GM18873 (cell line): Measurements from ENCODE around the gene FAIM2.

Experiments
- ATAC-seq: cut with Tn5 transposase; IDR thresholded peaks from one replicate; pipeline ENCODE4 v1.9.1; 2021; ENCODE audit warnings: mild to moderate bottlenecking, moderate library complexity, moderate number of reproducible peaks; ENCODE audit not compliant: unreplicated experiment, low FRiP score

Gene FAIM2

GRCh38 chr12:49921299-49921698, 17.6 kb upstream of the FAIM2 start:
- no peak for ATAC-seq

GRCh38 chr12:49920915-49921286, 17.2 kb upstream of the FAIM2 start:
- no peak for ATAC-seq

- no peak for ATAC-seq
Measured at GRCh38 chr12:49920241-49920914, 16.7 kb upstream of the FAIM2 start.

GRCh38 chr12:49917788-49918173, 14.1 kb upstream of the FAIM2 start:
- ATAC-seq = no peak

GRCh38 chr12:49917166-49917787, 13.6 kb upstream of the FAIM2 start:
- ATAC-seq = no peak

- ATAC-seq = no peak
Measured at GRCh38 chr12:49916129-49916919, 12.6 kb upstream of the FAIM2 start.

GRCh38 chr12:49912345-49913255, 8.9 kb upstream of the FAIM2 start:
- ATAC-seq = no peak

- ATAC-seq = no peak
Measured at GRCh38 chr12:49911213-49911605, 7.5 kb upstream of the FAIM2 start.

GRCh38 chr12:49910331-49911212, 6.9 kb upstream of the FAIM2 start:
- no peak for ATAC-seq

- ATAC-seq = no peak
Measured at GRCh38 chr12:49909826-49910225, 6.1 kb upstream of the FAIM2 start.

GRCh38 chr12:49909356-49909755, 5.7 kb upstream of the FAIM2 start:
- ATAC-seq = no peak

GRCh38 chr12:49907352-49907751, 3.7 kb upstream of the FAIM2 start:
- no peak for ATAC-seq

GRCh38 chr12:49905718-49906314, 2.1 kb upstream of the FAIM2 start:
- ATAC-seq = no peak

- no peak for ATAC-seq
Measured at GRCh38 chr12:49904601-49905000, 901 bp upstream of the FAIM2 start.

GRCh38 chr12:49903351-49903699, 375 bp downstream of the FAIM2 start:
- ATAC-seq = no peak

GRCh38 chr12:49902399-49903350, 1.0 kb downstream of the FAIM2 start:
- no peak for ATAC-seq

GRCh38 chr12:49901986-49902385, 1.7 kb downstream of the FAIM2 start:
- ATAC-seq = no peak

GRCh38 chr12:49901026-49901425, 2.7 kb downstream of the FAIM2 start:
- no peak for ATAC-seq
